Activated CD8-positive, alpha-beta memory T cell treated with anti-CD3 and anti-CD28 coated beads, Interleukin-2, amount 10 ng/mL, durations not matched to agents 7 days and 5 days (primary cell): Measurements from ENCODE around the gene SNORC. TPM values are rescaled to one million over a fixed set of nuclear protein-coding genes. Genes with fewer than 3 reads are reported as not detected.
A peak's percentile ranks its signal among the peaks of the same experiment; 100 is the strongest.

Experiments
- ATAC-seq: fragments of 150-1000 bp; cut with Tn5 transposase; one replicate; pipeline ENCODE4 v1.10.0; 2021; ENCODE audit warnings: moderate library complexity
- CTCF ChIA-PET: fragments of 350-600 bp; sonication (Branson Sonifier 250); formaldehyde crosslinking; loops from one replicate; lab custom pipeline; 2021; ENCODE audit warnings: antibody characterized with exemption; lab: Charles Lee
- DNase-seq: peaks from one replicate; pipeline ENCODE4 v3.0.0-alpha.2; 2020
- H3K27ac Mint-ChIP-seq: one replicate; pipeline ENCODE4 v1.8.0; 2021; ENCODE audit warnings: mild to moderate bottlenecking, mixed read lengths
- H3K27me3 Mint-ChIP-seq: one replicate; pipeline ENCODE4 v1.8.0; 2021; ENCODE audit warnings: mixed read lengths
- H3K36me3 Mint-ChIP-seq: one replicate; pipeline ENCODE4 v1.8.0; 2021; ENCODE audit warnings: mild to moderate bottlenecking, mixed read lengths
- H3K4me1 Mint-ChIP-seq: one replicate; pipeline ENCODE4 v1.8.0; 2021; ENCODE audit warnings: mixed read lengths
- H3K4me3 Mint-ChIP-seq: one replicate; pipeline ENCODE4 v1.8.0; 2021; ENCODE audit warnings: mild to moderate bottlenecking, moderate library complexity, mixed read lengths
- H3K9me3 Mint-ChIP-seq: one replicate; pipeline ENCODE4 v1.8.0; 2022; ENCODE audit warnings: low read depth, mixed read lengths
- total RNA-seq, 2 experiments: library from RNA; stranded (reverse); gene quantifications; one replicate each; pipeline ENCODE4 v1.2.3, GENCODE V29; 2021

SNORC gene
- total RNA-seq, 2 experiments from 2014 or later: 1.4 to 1.8 TPM

GRCh38 chr2:232920760-232921159 is 50.7 kb downstream of the SNORC start:
- Mint-ChIP-seq H3K27ac (no peak overlapping the region), H3K27me3 (peaks cover 53% of the 10 kb centered on the region), H3K36me3 (no peaks in the 10 kb centered on the region), H3K4me3 (no peak overlapping the region), H3K9me3 (no peaks in the 10 kb centered on the region), H3K4me1 (no peaks in the 10 kb centered on the region)
- DNase-seq (no peak), ATAC-seq (no peak)
- CTCF ChIA-PET: no interaction called here

GRCh38 chr2:232924433-232924832 is 54.4 kb downstream of the SNORC start:
- Mint-ChIP-seq H3K27ac (no peak overlapping the region), H3K36me3 (peaks cover 1% of the 10 kb centered on the region), H3K27me3 (peaks cover 53% of the 10 kb centered on the region), H3K9me3 (no peaks in the 10 kb centered on the region), H3K4me3 (no peak overlapping the region), H3K4me1 (peaks cover 10% of the 10 kb centered on the region)
- ATAC-seq (no peak), DNase-seq (no peak)
- CTCF ChIA-PET: no interaction called here

GRCh38 chr2:232925153-232925820 is 55.2 kb downstream of the SNORC start:
- DNase-seq: no peak
- Mint-ChIP-seq H3K27me3 (peaks cover 55% of the 10 kb centered on the region), H3K4me3 (no peak overlapping the region), H3K9me3 (no peaks in the 10 kb centered on the region), H3K36me3 (peaks cover 1% of the 10 kb centered on the region), H3K4me1 (peaks cover 10% of the 10 kb centered on the region), H3K27ac (no peak overlapping the region)
- CTCF ChIA-PET: interaction anchor here (0.7 to 1.6 kb wide), 2 partner anchors 11 to 104 kb away, joined by 3 to 5 read pairs; no protein-coding TSS in a partner anchor
- ATAC-seq: no peak

GRCh38 chr2:232925821-232926156 is 55.7 kb downstream of the SNORC start:
- Mint-ChIP-seq H3K4me3 (no peak overlapping the region), H3K27ac (no peak overlapping the region), H3K36me3 (peaks cover 1% of the 10 kb centered on the region), H3K4me1 (peaks cover 10% of the 10 kb centered on the region), H3K27me3 (peaks cover 57% of the 10 kb centered on the region), H3K9me3 (no peaks in the 10 kb centered on the region)
- ATAC-seq (no peak), DNase-seq (no peak)
- CTCF ChIA-PET: interaction anchor here (0.5 to 1.6 kb wide), 3 partner anchors 11 to 863 kb away, joined by 3 to 5 read pairs (median 4); no protein-coding TSS in a partner anchor

GRCh38 chr2:232926431-232926939 is 56.4 kb downstream of the SNORC start:
- Mint-ChIP-seq H3K36me3 (peaks cover 1% of the 10 kb centered on the region), H3K9me3 (no peaks in the 10 kb centered on the region), H3K27me3 (peaks cover 61% of the 10 kb centered on the region), H3K4me3 (no peak overlapping the region), H3K27ac (no peak overlapping the region), H3K4me1 (peaks cover 10% of the 10 kb centered on the region)
- ATAC-seq (no peak), DNase-seq (no peak)
- CTCF ChIA-PET: interaction anchor here (1.6 kb wide), 1 partner anchor 103 kb away, joined by 5 read pairs; no protein-coding TSS in a partner anchor

GRCh38 chr2:232927032-232927792 is 57.1 kb downstream of the SNORC start:
- H3K36me3 Mint-ChIP-seq: peaks cover 1% of the 10 kb centered on the region
- DNase-seq (no peak), ATAC-seq (no peak)
- no peak overlapping the region for H3K27ac Mint-ChIP-seq
- no peaks in the 10 kb centered on the region for H3K9me3 Mint-ChIP-seq
- H3K27me3 Mint-ChIP-seq: peaks cover 61% of the 10 kb centered on the region
- CTCF ChIA-PET: no interaction called here
- peaks cover 10% of the 10 kb centered on the region for H3K4me1 Mint-ChIP-seq
- H3K4me3 Mint-ChIP-seq: no peak overlapping the region

GRCh38 chr2:232927793-232928550 is 57.9 kb downstream of the SNORC start:
- ATAC-seq: peak; percentile 16
- Mint-ChIP-seq H3K4me1 (peaks cover 10% of the 10 kb centered on the region), H3K27ac (no peak overlapping the region), H3K36me3 (peaks cover 1% of the 10 kb centered on the region), H3K9me3 (no peaks in the 10 kb centered on the region), H3K27me3 (peaks cover 66% of the 10 kb centered on the region), H3K4me3 (no peak overlapping the region)
- CTCF ChIA-PET: no interaction called here
- no peak for DNase-seq

Other genes with a start within 250 kb of the SNORC start
- 1 to 10 TPM in 1 of 2 experiments, under 1 TPM in 1; 0.23 to 1.4 TPM for gene EFHD1, start 236.7 kb upstream of the SNORC start, total RNA-seq
- gene GIGYF2, start 172.9 kb upstream of the SNORC start, total RNA-seq: 10 to 100 TPM; 57.2 to 63.8 TPM
- gene KCNJ13, start 93.7 kb upstream of the SNORC start, total RNA-seq: not detected
- not detected for gene NGEF, start 143.0 kb downstream of the SNORC start, total RNA-seq
- not detected for gene NEU2, start 162.4 kb downstream of the SNORC start, total RNA-seq
- 100 to 1,000 TPM; 140 to 152 TPM for gene INPP5D, start 190.1 kb downstream of the SNORC start, total RNA-seq